GM21529 (cell line): Measurements from ENCODE around the gene SLC35F1.
"Not testable (repeated sequence)": the region's sequence is repeated elsewhere in the genome, so short reads cannot be mapped to it uniquely, and the experiment has no call there.

Experiments
- ATAC-seq: cut with Tn5 transposase; IDR thresholded peaks from one replicate; pipeline ENCODE4 v1.9.1; 2021; ENCODE audit not compliant: unreplicated experiment

SLC35F1 gene

GRCh38 chr6:117924690-117925089 is 17.6 kb downstream of the SLC35F1 start:
- no peak for ATAC-seq

GRCh38 chr6:117927866-117928265 is 20.8 kb downstream of the SLC35F1 start:
- no peak for ATAC-seq

GRCh38 chr6:117928833-117929232 is 21.8 kb downstream of the SLC35F1 start:
- ATAC-seq = no peak

- ATAC-seq = no peak
These were observed 22.4 kb downstream of the SLC35F1 start for GRCh38 chr6:117929501-117929900.

- ATAC-seq = no peak
These were observed 23.6 kb downstream of the SLC35F1 start for GRCh38 chr6:117930645-117931044.

- no peak for ATAC-seq
These were observed 24.9 kb downstream of the SLC35F1 start for GRCh38 chr6:117932001-117932400.

- no peak for ATAC-seq
These were observed 25.6 kb downstream of the SLC35F1 start for GRCh38 chr6:117932676-117933075.

GRCh38 chr6:117933471-117933870 is 26.4 kb downstream of the SLC35F1 start:
- ATAC-seq = no peak

- no peak for ATAC-seq
These were observed 31.4 kb downstream of the SLC35F1 start for GRCh38 chr6:117938311-117938995.

- no peak for ATAC-seq
These were observed 40.2 kb downstream of the SLC35F1 start for GRCh38 chr6:117947234-117947633.

GRCh38 chr6:117951783-117952182 is 44.7 kb downstream of the SLC35F1 start:
- ATAC-seq = no peak

GRCh38 chr6:117955684-117956256 is 48.7 kb downstream of the SLC35F1 start:
- ATAC-seq = peak; percentile 70

GRCh38 chr6:117956386-117956785 is 49.3 kb downstream of the SLC35F1 start:
- ATAC-seq = no peak

GRCh38 chr6:117958536-117958935 is 51.5 kb downstream of the SLC35F1 start:
- no peak for ATAC-seq

GRCh38 chr6:117960877-117961276 is 53.8 kb downstream of the SLC35F1 start:
- ATAC-seq = no peak

GRCh38 chr6:117961301-117961700 is 54.2 kb downstream of the SLC35F1 start:
- ATAC-seq = no peak

- not testable (repeated sequence) for ATAC-seq
These were observed 58.7 kb downstream of the SLC35F1 start for GRCh38 chr6:117965763-117966162.

GRCh38 chr6:117971637-117972036 is 64.6 kb downstream of the SLC35F1 start:
- ATAC-seq = no peak

- ATAC-seq = no peak
These were observed 68.0 kb downstream of the SLC35F1 start for GRCh38 chr6:117974914-117975627.

GRCh38 chr6:117976030-117976651 is 69.1 kb downstream of the SLC35F1 start:
- ATAC-seq = no peak

- ATAC-seq = no peak
These were observed 78.9 kb downstream of the SLC35F1 start for GRCh38 chr6:117985916-117986315.

GRCh38 chr6:117986396-117986795 is 79.3 kb downstream of the SLC35F1 start:
- ATAC-seq = no peak
